ENCODE measurements around the gene ITSN2. TPM values are rescaled to one million over a fixed set of nuclear protein-coding genes. Genes with fewer than 3 reads are reported as not detected.

The ITSN2 gene
- total and polyA plus RNA-seq, 2 of the 8 experiments (the other 6 are each of a cell fraction or from before 2014, with no cell fraction given) = 9.3 to 17.0 TPM

DNA sequence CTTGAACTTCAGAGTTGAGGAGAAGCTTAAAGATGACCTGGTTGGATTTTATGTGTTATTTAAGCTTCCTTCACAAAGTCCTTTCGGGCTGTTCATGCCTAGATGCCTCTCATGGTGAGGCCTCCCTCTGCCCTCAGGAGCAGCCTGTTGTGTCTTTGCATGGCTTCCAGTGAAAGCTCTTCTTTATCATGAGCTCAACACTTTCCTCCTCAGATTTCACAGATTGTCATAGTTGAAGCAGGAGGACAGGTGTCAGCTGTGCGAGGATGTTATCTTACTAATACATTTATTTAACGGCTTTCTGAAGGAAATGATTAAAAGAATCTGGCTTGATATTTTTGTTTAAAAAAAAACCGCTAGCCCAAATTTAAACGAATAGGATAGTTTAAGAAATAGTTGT is 48.8 kb upstream of the ITSN2 start:
- ChIA-PET CTCF (ENCODE audit: partially characterized antibody) (interaction anchor here (0.6 to 3.6 kb wide), 39 partner anchors 9 to 849 kb away, joined by 3 to 34 read pairs (median 4); partner anchors contain the start of genes CENPO and PTRHD1), POLR2A (ENCODE audit: partially characterized antibody) (interaction anchor here (1.0 kb wide), 1 partner anchor 23 kb away, joined by 4 read pairs; no protein-coding TSS in a partner anchor)
- Histone ChIP-seq H2AFZ (ENCODE audit: low read length) (no peak overlapping the region), H4K20me1 (replicated peaks in 1 of 2; ENCODE audit: control insufficient read depth in 1 of 2, insufficient read depth in 2 of 2, low read length in 2 of 2) (no peaks in the 10 kb centered on the region), H2BK5ac (ENCODE audit: low read depth, low read length) (no peak overlapping the region), H4K91ac (replicated peaks; ENCODE audit: insufficient read length, low read length) (no peak overlapping the region), H3K18ac (ENCODE audit: extremely low read depth, low read length) (no peak overlapping the region), H3K9me3 (ENCODE audit: insufficient read depth in 2 of 2, low read depth in 1 of 2, low read length in 1 of 2) (no peaks in the 10 kb centered on the region), H3K4me1 (replicated peaks in 1 of 4; ENCODE audit: control insufficient read depth in 3 of 4, insufficient read depth in 4 of 4, low read length in 3 of 4) (peaks cover 0 to 7% (median 3%) of the 10 kb centered on the region in 4 experiments; a peak in 2 of 7 replicates), H3K56ac (replicated peaks; ENCODE audit: insufficient read length, low read depth, low read length) (no peak overlapping the region), H3K4me2 (ENCODE audit: insufficient read depth in 1 of 2, low read depth in 2 of 2, low read length in 2 of 2) (no peak overlapping the region), H3K23me2 (ENCODE audit: low read depth, low read length) (no peaks in the 10 kb centered on the region), H3K23ac (ENCODE audit: insufficient read length) (no peak overlapping the region), H2BK20ac (ENCODE audit: low read length) (no peak overlapping the region), H4K5ac (ENCODE audit: insufficient read length, low read depth, low read length) (no peak overlapping the region), H3K36me3 (ENCODE audit: control insufficient read depth in 2 of 4, insufficient read depth in 4 of 4, low read length in 3 of 4) (no peaks in the 10 kb centered on the region), H2BK12ac (ENCODE audit: low read depth, low read length) (no peak overlapping the region), H2BK120ac (replicated peaks; ENCODE audit: low read depth, low read length) (no peak overlapping the region), H3K14ac (ENCODE audit: insufficient read length) (no peak overlapping the region), H3K27me3 (replicated peaks in 1 of 4; ENCODE audit: control insufficient read depth in 3 of 4, extremely low read depth in 1 of 4, insufficient read depth in 3 of 4, low read length in 3 of 4) (no peaks in the 10 kb centered on the region), H3K79me1 (ENCODE audit: low read depth, low read length) (no peaks in the 10 kb centered on the region), H3K79me2 (ENCODE audit: control insufficient read depth in 1 of 2, insufficient read depth in 2 of 2, low read length in 2 of 2) (no peaks in the 10 kb centered on the region), H3K4me3 (ENCODE audit: extremely low read depth in 1 of 4, insufficient read depth in 2 of 4, low read depth in 3 of 4, low read length in 4 of 4) (no peak overlapping the region), H3K4ac (replicated peaks; ENCODE audit: insufficient read length, low read depth, low read length) (no peak overlapping the region), H2BK15ac (ENCODE audit: low read length) (peak overlapping the region; percentile 88; the same call in 1 of the 2 replicates), H3K27ac (ENCODE audit: low read depth, low read length) (no peak overlapping the region), H3K9ac (replicated peaks in 1 of 4; ENCODE audit: extremely low read depth in 1 of 4, low read depth in 3 of 4, low read length in 3 of 4) (no peak overlapping the region), H4K8ac (ENCODE audit: extremely low read depth, insufficient read depth, low read length) (no peak overlapping the region), H2AK5ac (ENCODE audit: low read depth, low read length) (no peak overlapping the region)
- FAIRE-seq = no peak
- 77% methylated on average over 5 of the region's 5 CpGs; no CpG with 5 or more reads in 1 of the 2 experiments for WGBS, 2 experiments (ENCODE audit: extremely low coverage in 1 of 2, insufficient coverage in 1 of 2, insufficient read length in 1 of 2, insufficient replicate concordance in 2 of 2, low coverage in 1 of 2, low lambda C conversion rate in 2 of 2, missing lambda C conversion rate in 1 of 2)
- TF ChIP-seq HDAC6 (IDR thresholded peaks at IDR 0.05; ENCODE audit: low read depth, low read length) (no peak), CEBPB (IDR thresholded peaks at IDR 0.05; ENCODE audit: low read depth, low read length) (no peak), RAD21 (IDR thresholded peaks at IDR 0.05 in 1 of 2, conservative IDR thresholded peaks at IDR 0.05 in 1 of 2; ENCODE audit: low read depth in 2 of 2, low read length in 2 of 2) (no peak), GTF2F1 (IDR thresholded peaks at IDR 0.05; ENCODE audit: borderline replicate concordance, low read depth, low read length) (no peak), JUN (IDR thresholded peaks at IDR 0.05; ENCODE audit: low read depth, low read length) (no peak), SIX5 (IDR thresholded peaks at IDR 0.05; ENCODE audit: low read depth, low read length) (no peak), TAF1 (IDR thresholded peaks at IDR 0.05; ENCODE audit: low read depth, low read length) (no peak), BCL11A (IDR thresholded peaks at IDR 0.05; ENCODE audit: low read depth in 2 of 2, low read length in 2 of 2) (no peak), CBX5 (IDR thresholded peaks at IDR 0.05; ENCODE audit: low read depth, low read length) (no peak), SIRT6 (IDR thresholded peaks at IDR 0.05; ENCODE audit: low read length) (no peak), RNF2 (IDR thresholded peaks at IDR 0.05; ENCODE audit: borderline replicate concordance, low read depth, low read length, missing control alignments, poor library complexity, severe bottlenecking) (no peak)
- TF ChIP-seq, protein P1, sequence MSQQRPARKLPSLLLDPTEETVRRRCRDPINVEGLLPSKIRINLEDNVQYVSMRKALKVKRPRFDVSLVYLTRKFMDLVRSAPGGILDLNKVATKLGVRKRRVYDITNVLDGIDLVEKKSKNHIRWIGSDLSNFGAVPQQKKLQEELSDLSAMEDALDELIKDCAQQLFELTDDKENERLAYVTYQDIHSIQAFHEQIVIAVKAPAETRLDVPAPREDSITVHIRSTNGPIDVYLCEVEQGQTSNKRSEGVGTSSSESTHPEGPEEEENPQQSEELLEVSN (IDR thresholded peaks at IDR 0.05) = no peak
- DNase-seq (ENCODE audit: low read depth in 1 of 2, low spot score in 2 of 2) = no peak

Measured in H1 (cell line).